AG04449 (cell line): Measurements from ENCODE around the gene PTPRC.

Source experiments
- CTCF ChIA-PET: fragments of 350-600 bp; formaldehyde crosslinking; extraction: SDS; loops from one replicate; lab custom pipeline; 2021; ENCODE audit warnings: antibody characterized with exemption; lab: Yijun Ruan, JAX
- POLR2A ChIA-PET: fragments of 400-600, 350-600 bp; formaldehyde crosslinking; extraction: SDS; loops from one replicate; lab custom pipeline; 2020; ENCODE audit warnings: antibody characterized with exemption, inconsistent platforms; lab: Yijun Ruan, JAX
- DNase-seq: peaks from one replicate; pipeline ENCODE4 v3.0.0-alpha.2; 2010; ENCODE audit warnings: low read depth, low spot score
- H3K4me3 ChIP-seq: 2 replicates; pipeline ENCODE4 v1.5.1; 2011; ENCODE audit warnings: low read depth, mild to moderate bottlenecking, control low read depth, low read length
- CTCF ChIP-seq: IDR thresholded peaks from one replicate; pipeline ENCODE4 v1.5.1; 2011; ENCODE audit warnings: mild to moderate bottlenecking, moderate library complexity, low read length, control low read depth, inconsistent platforms; ENCODE audit not compliant: insufficient read depth; ENCODE audit errors: missing control alignments

PTPRC gene

GRCh38 chr1:198741744-198742143 lies 102.9 kb downstream of the PTPRC start:
- no peak overlapping the region for H3K4me3 ChIP-seq
- DNase-seq: no peak
- ChIA-PET POLR2A (no interaction called here), CTCF (interaction anchor here (1.7 kb wide), 1 partner anchor 9 kb away, joined by 7 read pairs; no protein-coding TSS in a partner anchor)
- no peak for TF ChIP-seq CTCF

DNA sequence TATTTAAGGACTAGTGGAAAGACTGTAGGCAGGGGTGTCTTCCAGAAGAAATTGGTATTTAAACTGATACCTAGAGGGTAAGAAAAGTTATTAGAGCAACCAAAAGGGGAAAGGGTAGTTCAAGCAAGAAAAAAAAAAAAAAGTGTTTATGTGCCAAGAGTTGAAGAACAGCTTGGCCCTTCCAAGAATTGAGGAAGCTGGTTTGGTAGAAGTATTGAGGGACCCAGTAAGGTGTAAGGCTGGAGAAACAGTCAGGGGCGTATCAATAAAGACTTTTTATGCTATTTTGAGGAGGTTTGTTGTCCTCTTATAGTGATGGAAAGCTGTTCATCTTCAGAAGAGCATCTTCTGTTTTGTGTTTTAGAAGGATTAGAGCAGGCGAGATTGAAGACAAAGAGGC lies 108.3 kb downstream of the PTPRC start:
- TF ChIP-seq CTCF: no peak
- ChIA-PET POLR2A (no interaction called here), CTCF (interaction anchor here (0.6 to 1.1 kb wide), 3 partner anchors 10 to 366 kb away, joined by 3 to 4 read pairs (median 4); no protein-coding TSS in a partner anchor)
- DNase-seq: no peak
- no peak overlapping the region for H3K4me3 ChIP-seq

DNA sequence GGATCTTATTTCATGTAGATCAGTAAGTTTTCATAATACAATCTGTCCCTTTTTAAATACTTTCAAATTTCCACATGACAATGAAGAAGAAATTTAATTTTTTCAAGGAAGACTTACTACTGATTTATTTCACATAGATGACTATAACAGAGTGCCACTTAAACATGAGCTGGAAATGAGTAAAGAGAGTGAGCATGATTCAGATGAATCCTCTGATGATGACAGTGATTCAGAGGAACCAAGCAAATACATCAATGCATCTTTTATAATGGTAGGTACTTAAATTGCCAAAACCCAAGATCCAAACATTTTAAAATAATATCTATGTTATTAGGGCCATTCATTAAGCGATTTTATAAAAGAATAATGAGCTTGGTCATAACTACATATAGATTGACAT lies 110.4 kb downstream of the PTPRC start:
- no peak overlapping the region for H3K4me3 ChIP-seq
- ChIA-PET POLR2A (no interaction called here), CTCF (interaction anchor here (1.0 to 2.0 kb wide), 2 partner anchors 714 to 796 kb away, joined by 3 to 4 read pairs; no protein-coding TSS in a partner anchor)
- TF ChIP-seq CTCF: no peak
- DNase-seq: no peak

DNA sequence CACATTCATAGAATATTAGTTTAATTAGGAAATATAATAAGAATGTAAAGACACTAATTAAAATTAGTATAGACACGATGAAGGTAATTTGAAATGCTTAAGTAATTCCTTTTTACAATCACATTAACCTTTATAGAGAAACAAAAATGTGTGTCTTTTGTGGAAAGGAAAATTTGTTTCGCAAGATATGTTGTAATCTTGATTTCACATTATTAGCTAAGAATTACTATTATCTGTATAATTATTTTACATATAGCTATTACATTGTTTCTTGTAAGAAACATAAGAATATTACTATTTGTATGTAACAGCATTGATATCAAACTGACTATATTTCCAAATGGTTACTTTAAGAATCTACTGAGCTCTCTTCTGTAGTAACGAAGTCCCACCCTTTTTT lies 111.2 kb downstream of the PTPRC start:
- POLR2A ChIA-PET: no interaction called here
- DNase-seq: no peak
- no peak overlapping the region for H3K4me3 ChIP-seq
- CTCF ChIA-PET: interaction anchor here (1.0 to 2.0 kb wide), 2 partner anchors 713 to 795 kb away, joined by 3 to 4 read pairs; no protein-coding TSS in a partner anchor
- no peak for TF ChIP-seq CTCF

GRCh38 chr1:198751741-198752140 lies 112.9 kb downstream of the PTPRC start:
- ChIA-PET CTCF (interaction anchor here (0.9 to 1.1 kb wide), 2 partner anchors 10 to 185 kb away, joined by 3 to 7 read pairs; no protein-coding TSS in a partner anchor), POLR2A (no interaction called here)
- DNase-seq: no peak
- no peak overlapping the region for H3K4me3 ChIP-seq
- no peak for TF ChIP-seq CTCF

GRCh38 chr1:198754670-198755069 lies 115.8 kb downstream of the PTPRC start:
- DNase-seq: no peak
- no peak overlapping the region for H3K4me3 ChIP-seq
- CTCF ChIA-PET: interaction anchor here (3.1 to 5.0 kb wide), 4 partner anchors 10 to 797 kb away, joined by 18 to 38 read pairs (median 28); no protein-coding TSS in a partner anchor
- POLR2A ChIA-PET: no interaction called here
- no peak for TF ChIP-seq CTCF
